ENCODE results near the gene TRMT5. TPM values are rescaled to one million over a fixed set of nuclear protein-coding genes. Genes with fewer than 3 reads are reported as not detected.

The TRMT5 gene
- total and polyA plus RNA-seq, 9 of the 15 experiments (the other 6 are each of a cell fraction or from before 2014, with no cell fraction given), result 8.4 to 20.0 (median 15.1) TPM

GRCh38 chr14:60981633-60982455, 965 bp upstream of the TRMT5 start (continued):
- no peak for TF ChIP-seq RNF219 (CRISPR knock-in tag; IDR thresholded peaks at IDR 0.05)
- no peak for TF ChIP-seq NR2C1 (IDR thresholded peaks at IDR 0.05)
- no peak for TF ChIP-seq NR2C1 (tag; IDR thresholded peaks at IDR 0.05)
- no peak for TF ChIP-seq ZBTB8A (IDR thresholded peaks at IDR 0.05; ENCODE audit: partially characterized antibody)
- TF ChIP-seq ZNF324 (CRISPR knock-in tag; IDR thresholded peaks at IDR 0.05), result no peak
- TF ChIP-seq ZSCAN29 (IDR thresholded peaks at IDR 0.05), result no peak
- TF ChIP-seq MYC (IDR thresholded peaks at IDR 0.05; ENCODE audit: low read depth, low read length), result peak; percentile 44; the same call in 1 of the 2 replicates
- no peak for TF ChIP-seq MYC (CRISPR knock-in tag; IDR thresholded peaks at IDR 0.05; ENCODE audit: borderline replicate concordance, low read depth)
- no peak for TF ChIP-seq NFIC (IDR thresholded peaks at IDR 0.05)
- TF ChIP-seq RHOXF2B (CRISPR knock-in tag; conservative IDR thresholded peaks at IDR 0.05), result no peak
- TF ChIP-seq CBFA2T3 (IDR thresholded peaks at IDR 0.05), result peak; percentile 36
- TF ChIP-seq TRIM28 (IDR thresholded peaks at IDR 0.05), result no peak
- TF ChIP-seq ZNF445 (CRISPR knock-in tag; IDR thresholded peaks at IDR 0.05; ENCODE audit: low read depth), result no peak
- TF ChIP-seq, protein P1, sequence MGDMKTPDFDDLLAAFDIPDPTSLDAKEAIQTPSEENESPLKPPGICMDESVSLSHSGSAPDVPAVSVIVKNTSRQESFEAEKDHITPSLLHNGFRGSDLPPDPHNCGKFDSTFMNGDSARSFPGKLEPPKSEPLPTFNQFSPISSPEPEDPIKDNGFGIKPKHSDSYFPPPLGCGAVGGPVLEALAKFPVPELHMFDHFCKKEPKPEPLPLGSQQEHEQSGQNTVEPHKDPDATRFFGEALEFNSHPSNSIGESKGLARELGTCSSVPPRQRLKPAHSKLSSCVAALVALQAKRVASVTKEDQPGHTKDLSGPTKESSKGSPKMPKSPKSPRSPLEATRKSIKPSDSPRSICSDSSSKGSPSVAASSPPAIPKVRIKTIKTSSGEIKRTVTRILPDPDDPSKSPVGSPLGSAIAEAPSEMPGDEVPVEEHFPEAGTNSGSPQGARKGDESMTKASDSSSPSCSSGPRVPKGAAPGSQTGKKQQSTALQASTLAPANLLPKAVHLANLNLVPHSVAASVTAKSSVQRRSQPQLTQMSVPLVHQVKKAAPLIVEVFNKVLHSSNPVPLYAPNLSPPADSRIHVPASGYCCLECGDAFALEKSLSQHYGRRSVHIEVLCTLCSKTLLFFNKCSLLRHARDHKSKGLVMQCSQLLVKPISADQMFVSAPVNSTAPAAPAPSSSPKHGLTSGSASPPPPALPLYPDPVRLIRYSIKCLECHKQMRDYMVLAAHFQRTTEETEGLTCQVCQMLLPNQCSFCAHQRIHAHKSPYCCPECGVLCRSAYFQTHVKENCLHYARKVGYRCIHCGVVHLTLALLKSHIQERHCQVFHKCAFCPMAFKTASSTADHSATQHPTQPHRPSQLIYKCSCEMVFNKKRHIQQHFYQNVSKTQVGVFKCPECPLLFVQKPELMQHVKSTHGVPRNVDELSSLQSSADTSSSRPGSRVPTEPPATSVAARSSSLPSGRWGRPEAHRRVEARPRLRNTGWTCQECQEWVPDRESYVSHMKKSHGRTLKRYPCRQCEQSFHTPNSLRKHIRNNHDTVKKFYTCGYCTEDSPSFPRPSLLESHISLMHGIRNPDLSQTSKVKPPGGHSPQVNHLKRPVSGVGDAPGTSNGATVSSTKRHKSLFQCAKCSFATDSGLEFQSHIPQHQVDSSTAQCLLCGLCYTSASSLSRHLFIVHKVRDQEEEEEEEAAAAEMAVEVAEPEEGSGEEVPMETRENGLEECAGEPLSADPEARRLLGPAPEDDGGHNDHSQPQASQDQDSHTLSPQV (IDR thresholded peaks at IDR 0.05), result 0 out of 2 replicates have a peak, but pooled peaks have one; percentile 24
- TF ChIP-seq, protein P2, sequence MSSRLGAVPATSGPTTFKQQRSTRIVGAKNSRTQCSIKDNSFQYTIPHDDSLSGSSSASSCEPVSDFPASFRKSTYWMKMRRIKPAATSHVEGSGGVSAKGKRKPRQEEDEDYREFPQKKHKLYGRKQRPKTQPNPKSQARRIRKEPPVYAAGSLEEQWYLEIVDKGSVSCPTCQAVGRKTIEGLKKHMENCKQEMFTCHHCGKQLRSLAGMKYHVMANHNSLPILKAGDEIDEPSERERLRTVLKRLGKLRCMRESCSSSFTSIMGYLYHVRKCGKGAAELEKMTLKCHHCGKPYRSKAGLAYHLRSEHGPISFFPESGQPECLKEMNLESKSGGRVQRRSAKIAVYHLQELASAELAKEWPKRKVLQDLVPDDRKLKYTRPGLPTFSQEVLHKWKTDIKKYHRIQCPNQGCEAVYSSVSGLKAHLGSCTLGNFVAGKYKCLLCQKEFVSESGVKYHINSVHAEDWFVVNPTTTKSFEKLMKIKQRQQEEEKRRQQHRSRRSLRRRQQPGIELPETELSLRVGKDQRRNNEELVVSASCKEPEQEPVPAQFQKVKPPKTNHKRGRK (tag; IDR thresholded peaks at IDR 0.05), result no peak
- TF ChIP-seq FOSL1 (tag; conservative IDR thresholded peaks at IDR 0.05), result no peak; the same call in 1 of the 2 replicates
- TF ChIP-seq CEBPB (tag; IDR thresholded peaks at IDR 0.05), result no peak
- TF ChIP-seq ZNF780A (CRISPR knock-in tag; IDR thresholded peaks at IDR 0.05), result no peak
- no peak for TF ChIP-seq CBX1 (IDR thresholded peaks at IDR 0.05; ENCODE audit: low read depth)
- 0 out of 2 replicates have a peak, but pooled peaks have one; percentile 9 for TF ChIP-seq SOX6 (IDR thresholded peaks at IDR 0.05)
- TF ChIP-seq ZC3H8 (IDR thresholded peaks at IDR 0.05), result no peak
- no peak for TF ChIP-seq NR1H2 (CRISPR knock-in tag; IDR thresholded peaks at IDR 0.05)
